B cell (primary cell): Measurements from ENCODE around the gene GAREM1.

Source experiments
- CTCF ChIP-seq: fragments of 200-600 bp; IDR thresholded peaks from one replicate; pipeline ENCODE4 v1.8.0; 2022; ENCODE audit warnings: antibody characterized with exemption, mild to moderate bottlenecking
- EZH2 ChIP-seq: IDR thresholded peaks from 2 replicates; pipeline ENCODE4 v1.6.1; 2012; ENCODE audit warnings: borderline replicate concordance, low read depth, mild to moderate bottlenecking, moderate library complexity, low read length; ENCODE audit not compliant: insufficient read depth, poor library complexity, severe bottlenecking

- no peak for TF ChIP-seq CTCF
- TF ChIP-seq EZH2, result no peak
Measured at GRCh38 chr18:32337347-32337746, 133.3 kb downstream of the GAREM1 start.
